OCI-LY7 (cell line): ENCODE measurements around the gene FMNL3. TPM values are rescaled to one million over a fixed set of nuclear protein-coding genes. Genes with fewer than 3 reads are reported as not detected.
A peak's percentile ranks its signal among the peaks of the same experiment; 100 is the strongest.

ENCODE experiments used
- Bru-seq: library from RNA; stranded (reverse); fragments of 400-500 nt; gene quantifications from one replicate; lab custom pipeline; 2021; lab: Mats Ljungman, UMichigan
- BruChase-seq, 2 experiments: library from RNA; stranded (reverse); fragments of 400-500 nt; gene quantifications; one replicate each; lab custom pipeline; 2021; lab: Mats Ljungman, UMichigan
- BruUV-seq: library from RNA; stranded (reverse); fragments of 400-500 nt; replicated peaks from 2 replicates; lab custom pipeline; 2021; lab: Mats Ljungman, UMichigan
- CTCF ChIA-PET: fragments of 300-600 bp; sonication (Branson Sonifier 250); formaldehyde crosslinking; loops from one replicate; lab custom pipeline; 2022; ENCODE audit warnings: antibody characterized with exemption; ENCODE audit not compliant: unreplicated experiment; lab: Charles Lee
- POLR2A ChIA-PET: fragments of 300-600 bp; sonication (Branson Sonifier 250); formaldehyde crosslinking; loops from one replicate; lab custom pipeline; 2022; ENCODE audit warnings: antibody characterized with exemption; lab: Charles Lee
- DNase-seq: peaks from one replicate; pipeline ENCODE4 v3.0.0-alpha.2; 2015; ENCODE audit warnings: low spot score
- H2AFZ ChIP-seq: fragments of 200-600 bp; sonication (generic), shearing (Covaris generic); 2 replicates; pipeline ENCODE4 v1.6.1; 2014; ENCODE audit warnings: mild to moderate bottlenecking, antibody characterized with exemption, low read length, moderate library complexity
- H3K27ac ChIP-seq: fragments of 200-600 bp; sonication (generic); 2 replicates; pipeline ENCODE4 v1.5.1; 2014; ENCODE audit warnings: mixed run types, low read depth, mild to moderate bottlenecking, moderate library complexity, low read length, inconsistent platforms; ENCODE audit not compliant: poor library complexity, severe bottlenecking
- H3K36me3 ChIP-seq: fragments of 200-600 bp; sonication (generic); 2 replicates; pipeline ENCODE4 v1.6.1; 2014; ENCODE audit warnings: mild to moderate bottlenecking, antibody characterized with exemption, low read length, moderate library complexity, mixed read lengths; ENCODE audit not compliant: insufficient read depth
- H3K4me1 ChIP-seq: fragments of 200-600 bp; sonication (generic); 2 replicates; pipeline ENCODE4 v1.5.1; 2014; ENCODE audit warnings: mild to moderate bottlenecking, low read length; ENCODE audit not compliant: insufficient read depth, poor library complexity, severe bottlenecking
- H3K4me2 ChIP-seq: fragments of 200-600 bp; sonication (generic); 2 replicates; pipeline ENCODE4 v1.6.1; 2014; ENCODE audit warnings: mild to moderate bottlenecking, low read length
- H3K4me3 ChIP-seq: fragments of 200-600 bp; sonication (generic); 2 replicates; pipeline ENCODE4 v1.5.1; 2014; ENCODE audit warnings: mild to moderate bottlenecking, low read depth, low read length; ENCODE audit not compliant: poor library complexity, severe bottlenecking
- H3K79me2 ChIP-seq: fragments of 200-600 bp; sonication (generic); 2 replicates; pipeline ENCODE4 v1.6.1; 2016; ENCODE audit warnings: low read depth, mild to moderate bottlenecking, low read length, moderate library complexity, mixed read lengths; ENCODE audit not compliant: insufficient read depth
- H3K9me2 ChIP-seq: fragments of 200-600 bp; sonication (generic); 2 replicates; pipeline ENCODE4 v1.6.1; 2016; ENCODE audit warnings: mild to moderate bottlenecking, low read length, mixed read lengths; ENCODE audit not compliant: insufficient read depth
- H3K9me3 ChIP-seq: fragments of 200-600 bp; sonication (generic); 2 replicates; pipeline ENCODE4 v1.6.1; 2014; ENCODE audit warnings: mild to moderate bottlenecking, mixed run types, low read length, mixed read lengths
- H4K20me1 ChIP-seq: fragments of 200-600 bp; sonication (generic); 2 replicates; pipeline ENCODE4 v1.6.1; 2014; ENCODE audit warnings: mild to moderate bottlenecking, antibody characterized with exemption, low read length, moderate library complexity, mixed read lengths; ENCODE audit not compliant: insufficient read depth
- EZH2phosphoT487 ChIP-seq: fragments of 200-600 bp; sonication (generic); IDR thresholded peaks from 2 replicates; pipeline ENCODE4 v1.6.1; 2018; ENCODE audit warnings: low read depth, borderline replicate concordance, mild to moderate bottlenecking, mixed run types, antibody characterized with exemption, low read length, moderate library complexity, mixed read lengths
- intact Hi-C: fragments of 100-400 bp; cut with micrococcal nuclease; formaldehyde crosslinking; loops from one replicate; pipeline ENCODE4 v1.10.0; 2022; ENCODE audit not compliant: unreplicated experiment
- long read RNA-seq: library from polyadenylated mRNA; stranded (forward); transcript quantifications from one replicate; pipeline ENCODE4 v2.0.0, GENCODE V29; 2022
- total RNA-seq, 2 experiments: library from RNA; depleted of rRNA in 1 of 2; stranded (reverse); fragments of >200 nt in 1 of 2; shearing (Covaris generic) in 1 of 2; gene quantifications; 2 replicates each; pipeline ENCODE4 v1.2.3, GENCODE V29; 2014 to 2022
- TF ChIP-seq, protein P1 (sequence below): fragments of 200-600 bp; sonication (generic); conservative IDR thresholded peaks from 2 replicates; pipeline ENCODE4 v1.5.1; 2014; ENCODE audit warnings: mild to moderate bottlenecking, antibody characterized with exemption, low read length, moderate library complexity, mixed read lengths

The FMNL3 gene, protein sequence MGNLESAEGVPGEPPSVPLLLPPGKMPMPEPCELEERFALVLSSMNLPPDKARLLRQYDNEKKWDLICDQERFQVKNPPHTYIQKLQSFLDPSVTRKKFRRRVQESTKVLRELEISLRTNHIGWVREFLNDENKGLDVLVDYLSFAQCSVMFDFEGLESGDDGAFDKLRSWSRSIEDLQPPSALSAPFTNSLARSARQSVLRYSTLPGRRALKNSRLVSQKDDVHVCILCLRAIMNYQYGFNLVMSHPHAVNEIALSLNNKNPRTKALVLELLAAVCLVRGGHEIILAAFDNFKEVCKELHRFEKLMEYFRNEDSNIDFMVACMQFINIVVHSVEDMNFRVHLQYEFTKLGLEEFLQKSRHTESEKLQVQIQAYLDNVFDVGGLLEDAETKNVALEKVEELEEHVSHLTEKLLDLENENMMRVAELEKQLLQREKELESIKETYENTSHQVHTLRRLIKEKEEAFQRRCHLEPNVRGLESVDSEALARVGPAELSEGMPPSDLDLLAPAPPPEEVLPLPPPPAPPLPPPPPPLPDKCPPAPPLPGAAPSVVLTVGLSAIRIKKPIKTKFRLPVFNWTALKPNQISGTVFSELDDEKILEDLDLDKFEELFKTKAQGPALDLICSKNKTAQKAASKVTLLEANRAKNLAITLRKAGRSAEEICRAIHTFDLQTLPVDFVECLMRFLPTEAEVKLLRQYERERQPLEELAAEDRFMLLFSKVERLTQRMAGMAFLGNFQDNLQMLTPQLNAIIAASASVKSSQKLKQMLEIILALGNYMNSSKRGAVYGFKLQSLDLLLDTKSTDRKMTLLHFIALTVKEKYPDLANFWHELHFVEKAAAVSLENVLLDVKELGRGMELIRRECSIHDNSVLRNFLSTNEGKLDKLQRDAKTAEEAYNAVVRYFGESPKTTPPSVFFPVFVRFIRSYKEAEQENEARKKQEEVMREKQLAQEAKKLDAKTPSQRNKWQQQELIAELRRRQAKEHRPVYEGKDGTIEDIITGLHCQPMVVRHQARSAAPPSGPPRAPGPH
- total RNA-seq (2014; rRNA removed; shearing (Covaris generic)), result 28.7 and 29.6 TPM in 2 replicates
- total RNA-seq (2022), result 13.8 and 15.6 TPM in 2 replicates
- Bru-seq, nascent RNA, result percentile 54 among the genes with signal in this experiment
- percentile 76 among the genes with signal in this experiment for BruChase-seq, experiment 1, labeled RNA remaining after a 6-hour chase
- percentile 68 among the genes with signal in this experiment for BruChase-seq, experiment 2, labeled RNA remaining after a 2-hour chase
- long read RNA-seq, partial matches to known transcripts, result 0 of 1 reads
- long read RNA-seq, other reads (novel, unspliced or antisense), result 1 of 1 reads

DNA sequence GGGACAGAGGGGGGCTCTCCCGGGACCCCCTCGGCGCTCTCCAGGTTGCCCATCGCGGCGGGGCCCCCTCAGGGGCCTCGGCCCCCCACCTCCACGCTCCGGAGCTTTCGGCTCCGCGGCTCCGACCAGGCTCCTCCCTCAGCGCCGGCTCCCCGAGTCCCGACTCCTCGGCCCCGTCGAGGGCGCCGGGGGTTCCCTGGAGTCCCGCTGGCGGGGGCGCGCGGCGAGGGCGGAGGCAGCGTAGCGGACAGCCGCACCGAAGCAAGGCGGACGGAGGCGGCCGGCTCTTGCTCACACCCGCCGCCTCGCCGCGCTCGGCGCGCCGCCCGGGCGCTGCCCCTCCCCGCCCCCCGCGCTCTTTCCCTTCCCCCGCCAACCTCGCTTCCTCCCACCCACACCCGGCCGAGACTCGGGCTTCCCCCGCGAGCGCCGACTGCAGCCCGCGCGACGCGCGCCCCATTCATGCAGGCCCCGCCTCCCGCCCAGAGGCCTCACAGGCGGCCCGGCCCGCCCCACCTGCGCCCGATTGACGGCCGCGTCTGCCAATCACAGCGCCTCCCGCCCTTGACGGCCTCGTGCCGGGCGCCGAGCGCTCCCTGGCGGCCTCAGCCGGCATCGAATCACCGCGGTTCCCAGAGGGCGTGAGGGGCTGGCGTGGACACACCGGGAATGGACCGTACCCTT lies at the start of gene FMNL3:
TSS of gene FMNL3 (minus strand) at position 278 of the 684 bp plus-strand sequence. CDS start at position 53, 225 bp downstream.
- Histone ChIP-seq H3K4me2 (peak within 1 kb of the TSS; percentile 95), H2AFZ (peak within 1 kb of the TSS; percentile 51; the same call in 1 of the 2 replicates), H3K79me2 (peaks cover 39% of the 10 kb centered on the region; the same call in 1 of the 2 replicates), H3K36me3 (no peaks in the 10 kb centered on the region), H3K4me1 (peaks cover 40% of the 10 kb centered on the region), H3K4me3 (peak within 1 kb of the TSS; percentile 90), H3K9me3 (no peaks in the 10 kb centered on the region), H3K27ac (peak within 1 kb of the TSS; percentile 50), H3K9me2 (no peaks in the 10 kb centered on the region), H4K20me1 (peaks cover 10% of the 10 kb centered on the region; the same call in 1 of the 2 replicates)
- no peak for TF ChIP-seq EZH2phosphoT487
- TF ChIP-seq, protein P1, sequence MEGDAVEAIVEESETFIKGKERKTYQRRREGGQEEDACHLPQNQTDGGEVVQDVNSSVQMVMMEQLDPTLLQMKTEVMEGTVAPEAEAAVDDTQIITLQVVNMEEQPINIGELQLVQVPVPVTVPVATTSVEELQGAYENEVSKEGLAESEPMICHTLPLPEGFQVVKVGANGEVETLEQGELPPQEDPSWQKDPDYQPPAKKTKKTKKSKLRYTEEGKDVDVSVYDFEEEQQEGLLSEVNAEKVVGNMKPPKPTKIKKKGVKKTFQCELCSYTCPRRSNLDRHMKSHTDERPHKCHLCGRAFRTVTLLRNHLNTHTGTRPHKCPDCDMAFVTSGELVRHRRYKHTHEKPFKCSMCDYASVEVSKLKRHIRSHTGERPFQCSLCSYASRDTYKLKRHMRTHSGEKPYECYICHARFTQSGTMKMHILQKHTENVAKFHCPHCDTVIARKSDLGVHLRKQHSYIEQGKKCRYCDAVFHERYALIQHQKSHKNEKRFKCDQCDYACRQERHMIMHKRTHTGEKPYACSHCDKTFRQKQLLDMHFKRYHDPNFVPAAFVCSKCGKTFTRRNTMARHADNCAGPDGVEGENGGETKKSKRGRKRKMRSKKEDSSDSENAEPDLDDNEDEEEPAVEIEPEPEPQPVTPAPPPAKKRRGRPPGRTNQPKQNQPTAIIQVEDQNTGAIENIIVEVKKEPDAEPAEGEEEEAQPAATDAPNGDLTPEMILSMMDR, result peak; percentile 97
- POLR2A ChIA-PET, result interaction anchor here (1.0 to 1.4 kb wide), 3 partner anchors 10 to 34 kb away, joined by 3 to 5 read pairs (median 4); partner anchors contain the start of gene TMBIM6
- CTCF ChIA-PET, result interaction anchor here (1.0 kb wide), 2 partner anchors 53 to 62 kb away, joined by 3 read pairs; no protein-coding TSS in a partner anchor
- intact Hi-C loops, result loop anchor here (1.0 to 2.0 kb wide), 3 partner anchors 44 to 70 kb away; no protein-coding TSS in a partner anchor
- no TSS peak for BruUV-seq
- DNase-seq, result peak; percentile 98

DNA sequence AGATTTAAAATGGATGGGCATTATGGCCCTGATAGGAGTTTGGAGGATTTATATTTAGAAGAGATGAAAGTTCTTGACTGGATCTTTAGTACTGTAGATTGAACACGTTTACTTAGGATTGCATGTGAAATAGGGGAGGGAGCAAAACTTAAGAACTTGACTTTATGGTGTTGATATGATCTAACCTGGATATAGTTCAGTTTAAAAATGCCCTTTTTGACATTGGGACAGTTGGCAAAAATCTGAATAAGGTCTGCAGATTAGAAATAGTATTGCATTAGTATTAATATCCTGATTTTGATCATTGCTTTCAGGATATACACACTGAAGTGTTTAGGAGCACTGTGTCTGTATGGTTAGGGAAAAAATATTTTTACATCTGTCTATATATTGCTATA lies 43.8 kb upstream of the FMNL3 start:
- Histone ChIP-seq H3K4me2 (peak overlapping the region; percentile 37; the same call in 1 of the 2 replicates), H3K9me3 (no peaks in the 10 kb centered on the region), H3K79me2 (peaks cover 85% of the 10 kb centered on the region), H3K9me2 (no peaks in the 10 kb centered on the region), H4K20me1 (peaks cover 44% of the 10 kb centered on the region), H3K36me3 (peaks cover 95% of the 10 kb centered on the region), H3K4me1 (peaks cover 61% of the 10 kb centered on the region), H3K4me3 (no peak overlapping the region), H3K27ac (no peak overlapping the region), H2AFZ (no peak overlapping the region)
- BruUV-seq, result no TSS peak
- no peak for DNase-seq
- TF ChIP-seq, protein P1, result no peak; the same call in 1 of the 2 replicates
- TF ChIP-seq EZH2phosphoT487, result no peak
- ChIA-PET CTCF (no interaction called here), POLR2A (interaction anchor here (0.6 to 0.9 kb wide), 3 partner anchors 96 to 611 kb away, joined by 3 to 7 read pairs (median 3); no protein-coding TSS in a partner anchor)
- intact Hi-C loops, result no loop called here
